Ramos (cell line): ENCODE measurements around the gene NOL7.

ENCODE experiments used
- in situ Hi-C: fragments of 300-500 bp; cut with MboI; formaldehyde crosslinking; loops from one replicate; pipeline ENCODE4 v1.14.3; 2022; ENCODE audit warnings: low sequenced_read_pairs; ENCODE audit not compliant: unreplicated experiment

The NOL7 gene

GRCh38 chr6:13614926-13615791 lies at the start of gene NOL7:
TSS of gene NOL7 (plus strand) at chr6:13615335. CDS start at chr6:13615359, 24 bp downstream.
- in situ Hi-C loops, result no loop called here

- in situ Hi-C loops, result no loop called here
Measured at GRCh38 chr6:13565921-13566320, 49.2 kb upstream of the NOL7 start.

- in situ Hi-C loops, result no loop called here
Measured at GRCh38 chr6:13566500-13566899, 48.6 kb upstream of the NOL7 start.

GRCh38 chr6:13568970-13569369 lies 46.2 kb upstream of the NOL7 start:
- in situ Hi-C loops, result no loop called here

GRCh38 chr6:13572240-13572639 lies 42.9 kb upstream of the NOL7 start:
- in situ Hi-C loops, result no loop called here

- in situ Hi-C loops, result no loop called here
Measured at GRCh38 chr6:13572951-13573654, 42.0 kb upstream of the NOL7 start.

GRCh38 chr6:13573669-13574110 lies 41.4 kb upstream of the NOL7 start:
- in situ Hi-C loops, result no loop called here

GRCh38 chr6:13574149-13574570 lies 41.0 kb upstream of the NOL7 start:
- in situ Hi-C loops, result no loop called here

GRCh38 chr6:13574571-13575376 lies 40.4 kb upstream of the NOL7 start, which contains the start of gene SIRT5:
TSS of gene SIRT5 (plus strand) at chr6:13574601. CDS start at chr6:13584111, 9,510 bp downstream.
- in situ Hi-C loops, result no loop called here

- in situ Hi-C loops, result no loop called here
Measured at GRCh38 chr6:13575377-13575775, 39.8 kb upstream of the NOL7 start.

GRCh38 chr6:13576017-13576416 lies 39.1 kb upstream of the NOL7 start:
- in situ Hi-C loops, result no loop called here

GRCh38 chr6:13577926-13578325 lies 37.2 kb upstream of the NOL7 start:
- in situ Hi-C loops, result no loop called here

- in situ Hi-C loops, result no loop called here
Measured at GRCh38 chr6:13579911-13580310, 35.2 kb upstream of the NOL7 start.

- in situ Hi-C loops, result no loop called here
Measured at GRCh38 chr6:13581700-13582229, 33.4 kb upstream of the NOL7 start.

GRCh38 chr6:13586603-13587542 lies 28.3 kb upstream of the NOL7 start:
- in situ Hi-C loops, result no loop called here

GRCh38 chr6:13589801-13590200 lies 25.3 kb upstream of the NOL7 start:
- in situ Hi-C loops, result no loop called here

- in situ Hi-C loops, result no loop called here
Measured at GRCh38 chr6:13590574-13591153, 24.5 kb upstream of the NOL7 start.

- in situ Hi-C loops, result no loop called here
Measured at GRCh38 chr6:13591205-13591921, 23.8 kb upstream of the NOL7 start.
